NCI-H82 treated with DMSO at 0.1 percent for 48 hours (cell line): ENCODE data around the gene PRR20E.
"Not testable (repeated sequence)": the region's sequence is repeated elsewhere in the genome, so short reads cannot be mapped to it uniquely, and the experiment has no call there.

Source experiments
- DNase-seq: peaks from one replicate; lab custom pipeline; 2025; ENCODE audit not compliant: unreplicated experiment; lab: John Stamatoyannopoulos, UW

PRR20E gene

DNA sequence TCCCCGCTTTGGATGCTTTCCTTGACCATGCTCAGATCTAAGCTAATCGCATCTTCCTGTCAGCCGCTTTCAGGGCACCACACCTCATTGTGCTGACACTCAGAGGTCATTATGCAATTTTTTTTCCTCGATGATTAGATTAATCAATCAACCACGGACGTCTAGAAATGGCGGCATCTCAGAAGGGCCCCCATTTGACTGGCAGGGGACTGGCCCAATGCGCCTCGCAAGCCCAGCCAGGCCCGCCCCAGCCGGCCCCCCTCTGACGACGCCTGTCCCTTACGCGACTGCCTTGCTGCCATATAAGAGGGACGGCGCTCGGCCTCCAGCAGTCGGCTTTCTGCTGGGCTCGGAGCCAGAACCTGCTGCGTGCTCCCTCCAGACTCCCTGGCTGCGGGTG is at the start of gene PRR20E:
Gene PRR20E, plus strand, starts transcription at position 301 of the 400 bp plus-strand sequence. CDS start 387 bp downstream, outside the sequence.
- not testable (repeated sequence) for DNase-seq

DNA sequence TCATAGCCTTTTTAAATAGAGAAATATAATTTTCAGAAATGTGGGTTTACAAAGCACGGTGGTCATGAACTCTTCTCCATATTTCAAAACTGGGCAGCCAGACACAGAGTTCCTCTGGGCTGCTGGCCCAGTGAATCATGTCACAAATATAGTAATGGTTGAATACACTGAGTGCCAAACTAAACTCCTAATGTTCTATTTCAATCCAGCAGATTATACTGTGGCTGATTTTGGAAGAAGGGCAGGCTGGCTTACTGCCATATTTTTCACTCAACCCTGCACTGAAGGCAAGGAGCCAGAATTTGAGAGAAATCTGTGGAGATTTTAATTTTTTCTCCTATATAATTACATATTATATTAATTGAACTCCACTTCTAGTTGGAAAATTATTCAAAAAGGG is 43.3 kb upstream of the PRR20E start:
- DNase-seq, result no peak

DNA sequence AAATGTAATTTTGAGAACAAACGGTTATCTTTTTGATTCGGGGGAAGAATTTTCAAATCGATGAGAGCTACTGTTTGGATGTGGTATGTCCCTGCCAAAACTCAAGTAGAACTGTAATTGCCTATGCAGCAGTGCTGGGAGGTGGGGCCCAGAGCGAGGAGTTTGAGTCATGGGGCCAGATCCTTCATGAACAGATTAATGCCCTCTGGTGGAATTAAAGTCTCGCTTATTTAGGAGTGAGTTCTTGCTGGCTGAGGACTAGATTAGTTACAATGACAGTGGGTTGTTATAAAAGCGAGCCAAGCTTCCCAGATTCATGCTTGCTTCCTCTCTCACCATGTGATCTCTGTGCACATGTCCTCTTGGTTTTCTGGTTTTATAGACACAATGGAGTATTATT is 38.1 kb upstream of the PRR20E start:
- DNase-seq, result no peak

DNA sequence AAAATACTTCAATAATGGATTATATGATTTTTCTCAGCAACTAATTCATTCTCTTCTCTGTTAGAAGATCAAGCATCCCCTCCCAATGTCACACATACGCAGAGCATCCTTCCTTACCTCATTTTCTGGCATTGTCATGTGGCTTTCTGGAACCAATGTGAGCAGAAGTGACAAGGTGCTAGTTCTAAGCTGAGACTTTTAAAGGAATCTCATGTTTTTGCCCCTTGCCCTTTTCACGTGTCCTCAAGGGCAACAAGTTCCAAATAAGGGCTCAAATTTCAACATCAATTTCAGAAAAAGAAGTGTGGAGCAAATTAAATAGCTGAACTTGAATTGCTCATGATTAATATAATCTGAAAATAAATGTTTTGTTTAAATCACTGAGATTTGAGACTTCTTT is 30.9 kb upstream of the PRR20E start:
- no peak for DNase-seq

DNA sequence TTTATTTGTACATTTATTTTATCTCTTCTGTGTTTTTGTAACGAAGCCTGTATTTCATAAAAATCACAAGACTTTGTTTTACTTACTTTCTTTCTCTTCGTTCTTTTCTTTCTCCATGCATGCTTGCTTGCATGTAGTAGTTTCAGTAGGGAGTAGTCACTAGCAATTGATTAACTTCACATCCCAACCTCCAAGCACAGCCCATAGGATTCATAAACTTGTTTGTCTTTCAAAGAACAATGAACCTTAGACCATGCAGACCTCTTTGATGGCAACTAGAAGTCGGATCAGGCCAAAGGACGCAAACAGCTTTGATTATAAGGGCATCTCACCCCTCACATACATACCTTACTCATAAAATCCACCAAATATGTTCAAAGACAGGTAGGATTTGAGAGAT is 29.4 kb upstream of the PRR20E start:
- no peak for DNase-seq

DNA sequence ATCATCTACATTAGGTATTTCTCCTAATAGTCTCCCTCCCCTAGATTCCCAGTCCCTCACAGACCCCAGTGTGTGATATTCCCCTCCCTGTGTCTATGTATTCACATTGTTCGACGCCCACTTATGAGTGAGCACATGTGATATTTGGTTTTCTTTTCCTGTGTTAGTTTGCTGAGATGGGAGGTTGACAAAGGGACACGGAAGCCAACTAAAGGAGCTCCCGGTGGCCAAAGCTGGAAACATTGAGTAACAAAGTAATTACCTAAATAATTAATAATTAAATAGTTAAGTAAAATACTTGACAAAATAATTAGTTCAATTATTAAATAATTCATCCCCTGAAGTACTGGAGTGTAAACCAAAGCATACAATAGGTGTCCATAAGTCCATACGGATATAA is 28.0 kb upstream of the PRR20E start:
- DNase-seq, result no peak

DNA sequence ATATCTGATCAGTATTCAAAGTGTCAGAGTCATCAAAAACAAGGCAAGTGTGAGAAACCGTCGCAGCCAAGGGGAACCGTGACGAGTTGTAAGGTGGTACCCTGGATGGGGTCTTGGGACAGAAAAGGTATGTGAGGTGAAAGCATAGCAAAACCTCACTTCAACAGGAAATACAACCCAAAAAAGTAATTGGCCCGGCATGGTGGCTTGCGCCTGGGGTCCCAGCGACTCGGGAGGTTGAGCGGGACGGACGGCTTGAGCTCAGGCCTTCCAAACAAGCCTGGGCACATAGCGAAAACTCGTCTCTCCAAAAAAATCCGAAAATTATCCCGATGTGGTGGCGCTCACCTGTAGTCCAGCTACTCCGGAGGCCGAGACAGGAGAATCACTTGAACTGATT is 27.2 kb upstream of the PRR20E start:
- not testable (repeated sequence) for DNase-seq

DNA sequence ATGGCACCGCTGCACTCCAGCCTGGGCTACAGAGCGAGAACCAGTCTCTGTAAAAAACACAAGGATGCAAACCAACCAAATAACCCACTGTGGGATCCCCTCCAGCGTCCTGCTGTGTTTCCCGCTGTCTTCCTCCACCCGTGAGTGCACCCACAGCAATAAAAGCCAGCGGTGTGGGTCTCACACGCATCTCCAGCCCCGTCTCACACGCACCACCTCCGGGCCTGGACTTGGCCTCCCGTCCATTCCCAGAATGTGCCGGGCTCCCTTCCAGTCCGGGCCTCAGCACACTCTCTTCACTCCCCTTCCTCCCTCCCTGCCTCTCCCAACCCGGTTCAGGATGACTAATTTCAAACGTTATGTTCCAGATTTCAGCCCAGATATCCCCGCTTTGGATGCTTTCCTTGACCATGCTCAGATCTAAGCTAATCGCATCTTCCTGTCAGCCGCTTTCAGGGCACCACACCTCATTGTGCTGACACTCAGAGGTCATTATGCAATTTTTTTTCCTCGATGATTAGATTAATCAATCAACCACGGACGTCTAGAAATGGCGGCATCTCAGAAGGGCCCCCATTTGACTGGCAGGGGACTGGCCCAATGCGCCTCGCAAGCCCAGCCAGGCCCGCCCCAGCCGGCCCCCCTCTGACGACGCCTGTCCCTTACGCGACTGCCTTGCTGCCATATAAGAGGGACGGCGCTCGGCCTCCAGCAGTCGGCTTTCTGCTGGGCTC is 26.6 kb upstream of the PRR20E start, which contains the start of gene PRR20A:
Gene PRR20A, plus strand, starts transcription at position 684 of the 734 bp plus-strand sequence. CDS start 387 bp downstream, outside the sequence.
- DNase-seq, result not testable (repeated sequence)

DNA sequence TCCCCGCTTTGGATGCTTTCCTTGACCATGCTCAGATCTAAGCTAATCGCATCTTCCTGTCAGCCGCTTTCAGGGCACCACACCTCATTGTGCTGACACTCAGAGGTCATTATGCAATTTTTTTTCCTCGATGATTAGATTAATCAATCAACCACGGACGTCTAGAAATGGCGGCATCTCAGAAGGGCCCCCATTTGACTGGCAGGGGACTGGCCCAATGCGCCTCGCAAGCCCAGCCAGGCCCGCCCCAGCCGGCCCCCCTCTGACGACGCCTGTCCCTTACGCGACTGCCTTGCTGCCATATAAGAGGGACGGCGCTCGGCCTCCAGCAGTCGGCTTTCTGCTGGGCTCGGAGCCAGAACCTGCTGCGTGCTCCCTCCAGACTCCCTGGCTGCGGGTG is 19.8 kb upstream of the PRR20E start, which contains the start of gene PRR20B:
Gene PRR20B, plus strand, starts transcription at position 301 of the 400 bp plus-strand sequence. CDS start 387 bp downstream, outside the sequence.
- not testable (repeated sequence) for DNase-seq

DNA sequence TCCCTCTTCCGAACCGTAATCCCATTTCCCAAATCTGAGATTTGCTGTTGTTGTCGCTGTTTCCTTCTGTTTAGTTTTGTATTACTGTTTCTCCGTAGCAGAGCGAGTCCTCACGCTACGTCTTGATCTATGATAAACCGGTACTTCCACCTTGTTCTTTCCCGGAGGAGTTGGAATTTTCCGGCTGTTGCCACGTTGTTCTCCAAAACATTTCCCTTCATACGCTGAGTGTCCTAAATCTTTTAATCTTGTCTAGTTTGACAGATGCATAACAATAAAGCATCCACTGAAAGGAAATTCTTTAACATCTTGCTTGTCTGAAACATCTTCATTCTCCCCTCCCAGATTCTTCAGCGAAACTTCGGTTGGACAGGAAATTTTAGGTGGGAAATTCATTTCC is 18.9 kb upstream of the PRR20E start:
- not testable (repeated sequence) for DNase-seq

DNA sequence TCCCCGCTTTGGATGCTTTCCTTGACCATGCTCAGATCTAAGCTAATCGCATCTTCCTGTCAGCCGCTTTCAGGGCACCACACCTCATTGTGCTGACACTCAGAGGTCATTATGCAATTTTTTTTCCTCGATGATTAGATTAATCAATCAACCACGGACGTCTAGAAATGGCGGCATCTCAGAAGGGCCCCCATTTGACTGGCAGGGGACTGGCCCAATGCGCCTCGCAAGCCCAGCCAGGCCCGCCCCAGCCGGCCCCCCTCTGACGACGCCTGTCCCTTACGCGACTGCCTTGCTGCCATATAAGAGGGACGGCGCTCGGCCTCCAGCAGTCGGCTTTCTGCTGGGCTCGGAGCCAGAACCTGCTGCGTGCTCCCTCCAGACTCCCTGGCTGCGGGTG is 13.2 kb upstream of the PRR20E start, which contains the start of gene PRR20C:
Gene PRR20C, plus strand, starts transcription at position 301 of the 400 bp plus-strand sequence. CDS start 387 bp downstream, outside the sequence.
- not testable (repeated sequence) for DNase-seq

DNA sequence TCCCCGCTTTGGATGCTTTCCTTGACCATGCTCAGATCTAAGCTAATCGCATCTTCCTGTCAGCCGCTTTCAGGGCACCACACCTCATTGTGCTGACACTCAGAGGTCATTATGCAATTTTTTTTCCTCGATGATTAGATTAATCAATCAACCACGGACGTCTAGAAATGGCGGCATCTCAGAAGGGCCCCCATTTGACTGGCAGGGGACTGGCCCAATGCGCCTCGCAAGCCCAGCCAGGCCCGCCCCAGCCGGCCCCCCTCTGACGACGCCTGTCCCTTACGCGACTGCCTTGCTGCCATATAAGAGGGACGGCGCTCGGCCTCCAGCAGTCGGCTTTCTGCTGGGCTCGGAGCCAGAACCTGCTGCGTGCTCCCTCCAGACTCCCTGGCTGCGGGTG is 6.7 kb upstream of the PRR20E start, which contains the start of gene PRR20D:
Gene PRR20D, plus strand, starts transcription at position 301 of the 400 bp plus-strand sequence. CDS start 387 bp downstream, outside the sequence.
- DNase-seq, result not testable (repeated sequence)

DNA sequence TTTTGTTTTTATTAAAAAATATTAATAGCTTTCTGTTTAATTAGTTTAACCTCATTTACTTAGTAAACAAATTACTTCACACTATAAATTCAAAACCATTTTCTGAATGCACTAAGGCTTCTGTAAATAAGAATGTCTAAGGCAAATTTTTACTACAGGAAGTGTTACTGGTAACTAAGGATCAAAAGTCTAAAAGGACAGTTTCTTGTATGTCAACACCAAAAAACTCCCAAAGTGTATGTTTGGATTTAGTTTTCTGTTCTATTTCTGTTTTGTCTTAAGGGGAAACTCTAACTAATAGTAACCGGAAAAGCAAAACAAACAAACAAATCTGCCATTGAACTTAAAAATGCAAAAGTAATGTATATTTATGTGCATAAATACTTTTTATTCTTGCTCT is 24.7 kb downstream of the PRR20E start:
- no peak for DNase-seq

DNA sequence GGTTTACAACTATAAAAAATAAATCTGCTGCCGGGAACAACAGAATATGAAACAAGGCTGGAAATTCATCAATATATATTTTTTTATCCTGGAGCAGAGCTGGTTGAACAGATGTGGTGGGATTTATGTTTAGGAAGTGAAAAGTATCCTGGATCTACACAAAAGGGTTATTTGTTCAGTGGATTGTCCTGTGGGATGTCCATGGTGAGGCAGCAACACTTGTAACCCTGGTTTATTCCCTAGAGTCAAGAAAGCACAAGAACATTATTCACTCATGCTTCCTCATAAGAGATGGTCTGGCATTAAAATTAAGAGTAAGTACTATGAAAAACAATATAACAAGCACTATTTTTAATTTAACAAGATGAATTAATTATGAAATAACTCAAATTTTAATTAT is 46.0 kb downstream of the PRR20E start:
- no peak for DNase-seq
